GM21360 (cell line): ENCODE results near the gene EPHA10.
A peak's percentile ranks its signal among the peaks of the same experiment; 100 is the strongest.

Source experiments
- ATAC-seq: cut with Tn5 transposase; IDR thresholded peaks from one replicate; pipeline ENCODE4 v1.9.1; 2021; ENCODE audit warnings: mild to moderate bottlenecking, moderate library complexity; ENCODE audit not compliant: unreplicated experiment

EPHA10 gene

GRCh38 chr1:37764888-37765441, at the start of gene EPHA10:
Gene EPHA10, minus strand, starts transcription at chr1:37765120. Its CDS starts 54 bp downstream, at chr1:37765066.
- no peak for ATAC-seq

GRCh38 chr1:37814252-37814651, 49.3 kb upstream of the EPHA10 start:
- no peak for ATAC-seq

GRCh38 chr1:37813529-37814145, 48.7 kb upstream of the EPHA10 start:
- ATAC-seq = no peak

GRCh38 chr1:37811027-37811655, 46.2 kb upstream of the EPHA10 start:
- ATAC-seq = no peak

GRCh38 chr1:37809942-37810341, 45.0 kb upstream of the EPHA10 start:
- no peak for ATAC-seq

- ATAC-seq = peak; percentile 38
These were observed 43.7 kb upstream of the EPHA10 start for GRCh38 chr1:37808369-37809319.

GRCh38 chr1:37807555-37808368, 42.8 kb upstream of the EPHA10 start, which contains the start of the genes C1orf122 and YRDC:
Gene C1orf122, plus strand, starts transcription at chr1:37807790. Its CDS starts 615 bp downstream, at chr1:37808405.
Gene YRDC, minus strand, starts transcription at chr1:37808208. Its CDS starts 28 bp downstream, at chr1:37808180.
- peak; percentile 74 for ATAC-seq

GRCh38 chr1:37807220-37807554, 42.3 kb upstream of the EPHA10 start:
- no peak for ATAC-seq

- ATAC-seq = no peak
These were observed 37.5 kb upstream of the EPHA10 start for GRCh38 chr1:37802439-37802838.

- no peak for ATAC-seq
These were observed 32.9 kb upstream of the EPHA10 start for GRCh38 chr1:37797750-37798345.

- ATAC-seq = no peak
These were observed 30.6 kb upstream of the EPHA10 start for GRCh38 chr1:37795340-37796125.

GRCh38 chr1:37794372-37795339, 29.7 kb upstream of the EPHA10 start:
- ATAC-seq = no peak

- no peak for ATAC-seq
These were observed 29.0 kb upstream of the EPHA10 start, which contains the start of gene MANEAL for GRCh38 chr1:37793773-37794371. Gene MANEAL, plus strand, starts transcription at chr1:37793847. Its CDS starts 336 bp downstream, at chr1:37794183.

- no peak for ATAC-seq
These were observed 28.2 kb upstream of the EPHA10 start for GRCh38 chr1:37792943-37793686.

GRCh38 chr1:37782491-37782890, 17.6 kb upstream of the EPHA10 start:
- no peak for ATAC-seq

- no peak for ATAC-seq
These were observed 13.7 kb upstream of the EPHA10 start for GRCh38 chr1:37778654-37779053.
